ENCODE results near the gene CALR3.

DNA sequence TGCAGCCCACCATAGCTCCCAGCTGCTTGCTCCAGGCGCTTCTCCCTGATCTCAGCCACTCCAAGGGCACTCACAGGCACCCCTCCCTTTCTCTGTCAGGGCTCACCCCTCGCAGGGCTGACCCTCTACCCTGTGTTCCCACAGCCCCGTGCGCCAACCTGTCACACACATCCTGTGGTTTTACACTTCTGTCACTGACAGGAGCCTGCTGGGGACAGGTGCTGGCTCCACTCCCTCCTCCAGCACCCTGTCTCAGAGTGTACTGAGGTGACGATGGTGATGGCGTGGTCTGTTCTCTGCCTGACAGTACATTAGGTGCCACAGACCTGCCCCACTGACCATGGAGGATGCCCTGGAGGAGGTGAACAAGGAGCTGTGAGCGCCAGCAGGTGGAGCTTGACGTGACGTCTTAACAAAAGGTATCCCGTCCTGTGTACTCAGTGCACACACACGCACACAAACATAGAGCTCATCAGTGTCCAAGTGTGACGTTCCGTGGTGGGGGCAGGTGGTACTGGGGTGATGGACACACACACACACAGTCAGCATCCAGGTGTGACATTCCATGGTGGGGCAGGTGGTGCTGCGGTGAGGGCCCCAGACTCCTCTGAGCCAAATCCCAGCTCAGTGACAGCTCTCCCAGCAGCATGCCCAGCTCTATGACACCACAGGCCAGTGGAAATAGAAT, 21.1 kb upstream of the CALR3 start:
- TF ChIP-seq POLR2A (IDR thresholded peaks at IDR 0.05; ENCODE audit: low read depth, low read length), result peak; percentile 43; the same call in 1 of the 2 replicates
- no peak for TF ChIP-seq TAF1 (IDR thresholded peaks at IDR 0.05; ENCODE audit: low read depth, low read length)
- TF ChIP-seq POU2F2 (IDR thresholded peaks at IDR 0.05; ENCODE audit: low read depth, low read length), result no peak
- TF ChIP-seq SPI1 (IDR thresholded peaks at IDR 0.05; ENCODE audit: low read depth, low read length), result no peak
